ENCODE measurements around the gene MRC2. TPM values are rescaled to one million over a fixed set of nuclear protein-coding genes. Genes with fewer than 3 reads are reported as not detected.
"Not testable (repeated sequence)": the region's sequence is repeated elsewhere in the genome, so short reads cannot be mapped to it uniquely, and the experiment has no call there.

Gene MRC2, protein sequence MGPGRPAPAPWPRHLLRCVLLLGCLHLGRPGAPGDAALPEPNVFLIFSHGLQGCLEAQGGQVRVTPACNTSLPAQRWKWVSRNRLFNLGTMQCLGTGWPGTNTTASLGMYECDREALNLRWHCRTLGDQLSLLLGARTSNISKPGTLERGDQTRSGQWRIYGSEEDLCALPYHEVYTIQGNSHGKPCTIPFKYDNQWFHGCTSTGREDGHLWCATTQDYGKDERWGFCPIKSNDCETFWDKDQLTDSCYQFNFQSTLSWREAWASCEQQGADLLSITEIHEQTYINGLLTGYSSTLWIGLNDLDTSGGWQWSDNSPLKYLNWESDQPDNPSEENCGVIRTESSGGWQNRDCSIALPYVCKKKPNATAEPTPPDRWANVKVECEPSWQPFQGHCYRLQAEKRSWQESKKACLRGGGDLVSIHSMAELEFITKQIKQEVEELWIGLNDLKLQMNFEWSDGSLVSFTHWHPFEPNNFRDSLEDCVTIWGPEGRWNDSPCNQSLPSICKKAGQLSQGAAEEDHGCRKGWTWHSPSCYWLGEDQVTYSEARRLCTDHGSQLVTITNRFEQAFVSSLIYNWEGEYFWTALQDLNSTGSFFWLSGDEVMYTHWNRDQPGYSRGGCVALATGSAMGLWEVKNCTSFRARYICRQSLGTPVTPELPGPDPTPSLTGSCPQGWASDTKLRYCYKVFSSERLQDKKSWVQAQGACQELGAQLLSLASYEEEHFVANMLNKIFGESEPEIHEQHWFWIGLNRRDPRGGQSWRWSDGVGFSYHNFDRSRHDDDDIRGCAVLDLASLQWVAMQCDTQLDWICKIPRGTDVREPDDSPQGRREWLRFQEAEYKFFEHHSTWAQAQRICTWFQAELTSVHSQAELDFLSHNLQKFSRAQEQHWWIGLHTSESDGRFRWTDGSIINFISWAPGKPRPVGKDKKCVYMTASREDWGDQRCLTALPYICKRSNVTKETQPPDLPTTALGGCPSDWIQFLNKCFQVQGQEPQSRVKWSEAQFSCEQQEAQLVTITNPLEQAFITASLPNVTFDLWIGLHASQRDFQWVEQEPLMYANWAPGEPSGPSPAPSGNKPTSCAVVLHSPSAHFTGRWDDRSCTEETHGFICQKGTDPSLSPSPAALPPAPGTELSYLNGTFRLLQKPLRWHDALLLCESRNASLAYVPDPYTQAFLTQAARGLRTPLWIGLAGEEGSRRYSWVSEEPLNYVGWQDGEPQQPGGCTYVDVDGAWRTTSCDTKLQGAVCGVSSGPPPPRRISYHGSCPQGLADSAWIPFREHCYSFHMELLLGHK (N-terminal part only)
- 28.9 TPM for total RNA-seq
- long read RNA-seq, full-length matches to known transcripts = 2 of 62 reads
- long read RNA-seq, partial matches to known transcripts = 57 of 62 reads
- long read RNA-seq, other reads (novel, unspliced or antisense) = 3 of 62 reads

DNA sequence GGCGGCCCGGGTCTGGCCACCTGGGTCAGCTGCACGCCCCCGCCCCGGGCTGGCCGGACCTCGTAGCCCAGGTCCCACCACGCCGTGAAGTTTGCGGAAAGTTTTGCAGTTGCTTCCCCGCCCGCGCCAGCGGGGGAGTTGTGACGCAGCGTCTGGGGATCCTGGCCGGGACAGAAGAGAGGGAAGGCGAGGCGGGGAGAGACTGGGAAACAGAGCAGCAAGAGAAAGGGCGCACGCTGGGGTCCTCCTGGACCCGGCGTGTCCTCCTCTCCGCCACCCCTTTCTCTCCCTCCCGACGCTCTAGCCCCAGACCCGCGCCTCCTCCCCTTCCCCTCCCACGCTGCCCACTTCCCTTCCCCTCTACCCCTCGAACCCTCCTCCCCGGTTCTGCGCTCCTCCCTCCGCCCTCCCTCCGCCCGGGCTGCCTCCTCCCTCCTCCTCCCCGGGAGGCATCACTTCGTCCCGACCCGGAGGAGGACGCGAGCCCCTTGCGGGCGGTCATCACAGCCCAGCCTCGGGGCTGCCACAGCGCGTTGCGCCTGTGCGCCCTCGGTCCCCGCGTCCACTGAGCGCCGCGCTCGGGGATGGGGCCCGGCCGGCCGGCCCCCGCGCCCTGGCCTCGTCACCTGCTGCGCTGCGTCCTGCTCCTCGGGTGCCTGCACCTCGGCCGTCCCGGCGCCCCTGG, at the start of gene MRC2:
MRC2 (plus strand) TSS at position 452 of the 685 bp plus-strand sequence; CDS start at position 585, 133 bp downstream.
- intact Hi-C loops (cut with DNase I) = no loop called here

DNA sequence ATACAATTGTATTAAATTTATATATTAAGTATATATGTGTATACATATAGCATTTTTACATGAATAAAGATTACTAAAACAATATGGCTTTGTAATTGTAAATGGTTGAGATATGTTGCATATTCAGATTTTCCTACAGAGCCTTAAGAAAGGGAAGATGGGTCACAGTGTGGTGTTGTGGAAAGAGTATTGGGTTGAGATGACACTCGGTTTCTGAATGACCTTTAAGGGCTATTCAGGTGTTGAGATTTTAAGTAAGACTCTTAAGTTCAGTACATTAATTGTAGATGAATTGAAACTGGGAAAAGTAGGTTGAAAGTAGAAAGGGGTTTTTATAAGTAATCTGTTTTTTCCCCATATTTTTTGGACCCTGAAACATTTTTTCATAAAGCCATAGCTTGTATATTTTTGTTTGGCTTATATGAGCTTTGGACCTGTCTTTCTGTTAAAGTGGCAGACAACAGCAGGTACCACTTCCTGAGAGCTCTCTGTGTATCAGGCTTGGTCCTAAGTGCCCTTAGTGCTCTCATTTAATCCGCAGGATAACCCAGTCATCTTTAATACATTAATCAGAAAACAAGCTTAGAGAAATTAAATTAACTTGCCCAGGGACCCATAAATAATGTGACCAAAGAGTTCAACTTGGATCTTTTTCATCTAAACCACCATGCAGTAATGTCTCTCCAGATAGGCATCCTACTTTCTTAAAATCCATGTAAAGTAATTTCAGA, 48.5 kb upstream of the MRC2 start:
- no peak for DNase-seq (ENCODE audit: low spot score)

More for the DNA sequence above, at the start of gene MRC2:
- DNase-seq (ENCODE audit: low spot score) = peak; percentile 81

DNA sequence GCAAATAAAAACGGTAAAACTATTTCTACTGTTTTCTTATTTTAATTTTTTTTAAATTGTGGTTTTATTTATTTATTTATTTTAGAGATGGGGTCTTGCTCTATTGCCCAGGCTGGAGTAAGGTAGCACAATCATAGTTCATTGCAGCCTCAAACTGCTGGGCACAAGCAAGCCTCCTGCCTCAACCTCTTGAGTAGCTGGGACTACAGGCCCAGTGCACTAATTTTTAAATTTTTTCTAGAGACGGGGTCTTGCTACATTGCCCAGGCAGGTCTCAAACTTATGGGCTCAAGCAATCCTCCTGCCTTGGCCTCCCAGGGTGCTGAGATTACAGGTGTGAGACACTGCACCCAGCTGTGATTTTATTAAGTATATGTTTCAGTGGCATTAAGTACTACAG, 46.5 kb upstream of the MRC2 start:
- no peak for DNase-seq (ENCODE audit: low spot score)
- intact Hi-C loops (cut with DNase I) = no loop called here

More for the DNA sequence above, 48.5 kb upstream of the MRC2 start:
- intact Hi-C loops (cut with DNase I) = no loop called here

DNA sequence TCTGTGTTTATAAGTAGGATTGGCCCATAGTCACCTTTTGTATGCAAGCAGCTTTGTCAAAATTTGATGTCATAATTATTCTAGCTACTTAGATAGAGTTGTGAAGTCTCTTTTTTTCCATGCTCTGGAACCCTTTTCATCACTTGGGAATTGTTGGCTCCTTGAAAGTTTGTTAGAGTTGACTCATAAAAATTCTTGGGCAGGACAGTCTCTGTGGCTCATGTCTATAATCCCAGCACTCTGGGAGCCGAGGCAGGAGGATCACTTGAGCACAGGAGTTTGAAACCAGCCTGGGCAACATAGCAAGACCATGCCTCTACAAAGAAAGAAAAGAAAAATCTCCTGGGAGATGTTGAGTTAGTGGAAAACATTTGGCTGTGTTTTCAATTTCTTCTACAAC, 45.7 kb upstream of the MRC2 start:
- intact Hi-C loops (cut with DNase I) = no loop called here
- DNase-seq (ENCODE audit: low spot score) = no peak

DNA sequence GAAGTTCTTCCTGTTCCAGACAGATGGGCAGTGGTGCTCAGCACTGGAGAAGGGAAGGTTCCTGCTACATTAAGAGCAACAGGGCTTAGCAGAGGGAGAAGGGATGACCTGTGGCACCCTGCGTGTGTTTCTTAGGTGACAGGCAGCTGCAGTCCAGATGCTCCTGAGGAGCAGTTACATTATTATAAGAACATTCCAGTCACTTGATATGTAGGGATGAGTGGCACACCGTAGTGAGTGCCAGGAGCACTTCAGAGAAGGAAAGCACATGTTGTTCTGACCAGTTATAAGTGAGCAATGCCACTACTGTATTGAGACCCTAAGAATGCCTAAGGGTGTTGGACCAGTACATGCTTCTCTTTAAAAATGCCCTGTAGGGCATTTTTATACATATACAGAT, 39.9 kb upstream of the MRC2 start:
- no peak for DNase-seq (ENCODE audit: low spot score)
- intact Hi-C loops (cut with DNase I) = no loop called here

DNA sequence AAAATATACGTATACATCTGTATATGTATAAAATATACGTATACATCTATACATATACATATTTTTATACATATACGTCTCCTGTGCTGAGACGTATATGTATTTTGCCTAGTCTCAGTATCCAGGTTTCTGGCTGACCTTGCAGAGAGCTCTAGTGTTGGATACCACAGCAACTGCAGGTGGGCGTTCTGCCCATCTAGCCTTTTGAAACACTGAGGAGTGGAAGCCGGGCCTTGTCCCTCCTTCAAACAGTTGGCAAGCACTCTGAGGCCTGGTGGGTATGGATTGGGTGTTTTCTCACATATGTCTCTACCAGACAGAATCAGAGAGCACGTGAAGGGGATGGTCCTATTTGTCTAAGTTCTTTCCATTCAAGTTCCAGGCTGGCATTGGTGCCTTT, 39.4 kb upstream of the MRC2 start:
- no peak for DNase-seq (ENCODE audit: low spot score)
- intact Hi-C loops (cut with DNase I) = no loop called here

DNA sequence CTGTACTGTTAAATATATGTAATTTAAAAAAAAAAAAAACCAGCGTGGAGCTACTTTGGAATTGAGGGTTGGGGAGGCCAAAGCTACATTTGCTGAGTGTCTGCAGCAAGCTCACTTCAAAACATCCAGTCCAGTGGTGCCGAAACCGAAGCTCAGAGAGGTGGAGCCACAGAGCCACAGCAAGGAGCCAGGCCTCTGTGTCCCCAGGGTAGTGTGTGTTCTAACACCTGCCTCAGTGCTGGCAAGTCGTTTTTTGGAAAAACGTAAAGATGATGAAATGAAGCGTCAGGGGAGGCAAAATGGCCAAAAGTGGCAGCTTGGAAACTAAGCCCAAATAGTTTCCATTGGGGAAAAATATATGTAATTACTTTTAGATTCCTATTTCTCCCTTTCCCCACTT, 36.1 kb upstream of the MRC2 start:
- no peak for DNase-seq (ENCODE audit: low spot score)
- intact Hi-C loops (cut with DNase I) = no loop called here

DNA sequence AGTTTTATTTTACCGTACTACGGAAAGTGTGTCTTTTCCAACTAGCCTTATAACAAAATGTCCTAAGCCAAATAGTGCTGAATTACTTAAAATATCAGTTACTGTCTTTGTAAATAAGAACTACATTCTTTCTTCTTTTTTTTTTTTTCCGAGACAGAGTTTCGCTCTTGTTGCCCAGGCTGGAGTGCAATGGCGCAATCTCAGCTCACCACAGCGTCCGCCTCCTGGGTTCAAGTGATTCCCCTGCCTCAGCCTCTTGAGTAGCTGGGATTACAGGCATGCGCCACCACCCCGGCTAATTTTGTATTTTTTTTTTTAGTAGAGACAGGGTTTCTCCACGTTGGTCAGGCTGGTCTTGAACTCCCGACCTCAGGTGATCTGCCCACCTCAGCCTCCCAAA, 35.6 kb upstream of the MRC2 start:
- DNase-seq (ENCODE audit: low spot score); intact Hi-C loops (cut with DNase I): not testable (repeated sequence)

DNA sequence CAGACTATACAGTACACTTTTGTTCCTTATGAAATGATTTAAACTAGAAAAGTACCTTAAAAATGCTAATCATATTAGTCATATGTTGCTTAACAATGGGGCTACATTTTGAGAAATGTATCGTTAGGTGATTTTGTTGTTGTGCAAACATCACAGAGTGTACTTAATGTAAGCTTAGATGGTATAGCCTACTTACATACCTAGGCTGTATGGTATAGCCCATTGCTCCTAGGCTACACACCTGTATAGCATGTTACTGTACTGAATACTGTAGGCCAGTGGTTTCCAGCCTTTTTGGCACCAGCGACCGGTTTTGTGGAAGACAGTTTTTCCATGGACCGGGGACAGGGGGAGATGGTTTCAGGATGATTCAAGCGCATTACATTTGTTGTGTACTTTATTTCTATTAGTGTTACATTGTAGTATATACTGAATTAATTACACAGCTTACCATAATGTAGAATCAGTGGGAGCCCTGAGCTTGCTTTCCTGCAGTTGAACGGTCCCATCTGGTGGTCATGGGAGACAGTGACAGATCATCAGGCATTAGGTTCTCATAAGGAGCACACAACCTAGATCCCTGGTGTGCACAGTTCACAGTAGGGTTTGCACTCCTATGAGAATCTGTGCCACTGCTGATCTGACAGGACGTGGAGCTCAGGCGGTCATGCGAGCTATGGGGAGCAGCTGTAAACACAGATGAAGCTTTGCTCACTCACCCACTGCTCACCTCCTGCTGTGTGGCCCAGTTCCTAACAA, 35.0 kb upstream of the MRC2 start:
- DNase-seq (ENCODE audit: low spot score) = no peak
- intact Hi-C loops (cut with DNase I) = no loop called here

DNA sequence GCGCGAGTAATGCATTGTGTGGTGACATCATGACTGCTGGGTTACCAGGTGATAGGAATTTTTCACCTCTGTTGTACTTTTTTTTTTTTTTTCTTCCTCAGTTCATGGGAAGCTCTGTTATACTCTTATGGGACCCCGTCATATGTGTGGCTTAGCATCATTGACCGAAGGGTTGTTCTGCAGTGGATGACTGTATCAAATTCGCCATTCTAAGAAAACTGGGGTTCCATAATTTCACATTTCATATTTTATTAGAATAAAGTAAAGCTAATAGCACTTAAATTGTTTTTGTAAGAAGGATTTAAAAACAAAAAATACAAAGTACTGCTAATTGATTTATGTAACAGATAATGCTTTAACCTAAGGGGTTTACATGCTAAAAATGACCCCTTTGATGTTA, 32.0 kb upstream of the MRC2 start:
- DNase-seq (ENCODE audit: low spot score) = no peak
- intact Hi-C loops (cut with DNase I) = no loop called here

DNA sequence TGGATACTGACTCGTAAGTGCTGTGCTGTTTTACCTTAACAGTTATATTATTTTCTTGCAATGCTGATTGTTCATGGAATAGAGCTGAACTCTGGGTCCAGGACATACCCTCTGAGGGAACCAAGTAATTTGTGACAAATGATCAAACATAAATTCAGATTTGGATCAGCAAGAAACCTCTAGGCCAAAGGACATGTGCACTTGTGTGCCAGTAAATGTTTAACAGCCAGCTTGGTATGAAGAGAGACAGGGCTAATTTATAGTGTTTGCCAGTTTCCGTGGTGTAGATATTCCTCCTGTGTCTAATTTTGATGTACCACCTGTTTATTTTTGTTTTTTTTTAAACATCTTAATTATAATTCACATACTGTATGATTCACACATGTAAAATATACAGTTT, 30.8 kb upstream of the MRC2 start:
- intact Hi-C loops (cut with DNase I) = no loop called here
- DNase-seq (ENCODE audit: low spot score) = no peak

DNA sequence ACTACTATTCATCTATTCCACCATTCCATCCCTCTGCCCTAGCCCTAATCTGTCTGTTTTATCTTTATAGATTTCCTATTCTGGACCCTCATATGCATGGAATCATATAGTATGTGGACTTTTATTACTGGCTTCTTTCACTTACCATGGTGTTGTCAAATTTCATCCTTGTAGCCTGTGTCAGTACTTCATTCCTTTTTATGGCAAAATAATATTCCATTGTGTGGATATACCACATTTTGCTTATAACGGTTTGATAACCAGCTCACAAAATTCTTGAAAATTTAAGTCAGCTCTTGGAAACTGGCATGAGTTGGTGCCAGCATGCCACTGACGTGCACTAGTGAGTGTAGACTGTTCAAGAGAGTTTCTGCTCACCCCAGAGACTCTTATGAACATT, 30.3 kb upstream of the MRC2 start:
- intact Hi-C loops (cut with DNase I) = no loop called here
- DNase-seq (ENCODE audit: low spot score) = no peak

DNA sequence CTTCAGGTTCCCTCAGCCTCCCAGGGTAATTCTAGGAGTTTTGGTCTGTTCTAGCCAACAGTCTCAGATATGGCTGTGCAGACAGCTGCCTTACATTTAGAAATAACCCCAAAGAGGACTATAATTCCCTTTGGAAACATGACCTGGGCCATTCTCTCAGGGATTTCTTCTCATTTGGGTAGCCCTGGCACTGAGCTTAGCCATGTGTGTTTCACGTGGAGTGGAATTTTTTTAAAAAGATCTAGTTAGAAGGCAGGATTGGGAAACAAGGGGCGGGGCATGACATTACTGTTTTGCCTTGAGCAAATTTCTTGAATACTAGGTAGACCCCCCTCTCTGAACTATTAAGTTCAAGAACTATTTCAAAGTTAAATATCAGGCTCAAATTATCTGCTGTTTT, 29.6 kb upstream of the MRC2 start:
- intact Hi-C loops (cut with DNase I) = no loop called here
- no peak for DNase-seq (ENCODE audit: low spot score)

DNA sequence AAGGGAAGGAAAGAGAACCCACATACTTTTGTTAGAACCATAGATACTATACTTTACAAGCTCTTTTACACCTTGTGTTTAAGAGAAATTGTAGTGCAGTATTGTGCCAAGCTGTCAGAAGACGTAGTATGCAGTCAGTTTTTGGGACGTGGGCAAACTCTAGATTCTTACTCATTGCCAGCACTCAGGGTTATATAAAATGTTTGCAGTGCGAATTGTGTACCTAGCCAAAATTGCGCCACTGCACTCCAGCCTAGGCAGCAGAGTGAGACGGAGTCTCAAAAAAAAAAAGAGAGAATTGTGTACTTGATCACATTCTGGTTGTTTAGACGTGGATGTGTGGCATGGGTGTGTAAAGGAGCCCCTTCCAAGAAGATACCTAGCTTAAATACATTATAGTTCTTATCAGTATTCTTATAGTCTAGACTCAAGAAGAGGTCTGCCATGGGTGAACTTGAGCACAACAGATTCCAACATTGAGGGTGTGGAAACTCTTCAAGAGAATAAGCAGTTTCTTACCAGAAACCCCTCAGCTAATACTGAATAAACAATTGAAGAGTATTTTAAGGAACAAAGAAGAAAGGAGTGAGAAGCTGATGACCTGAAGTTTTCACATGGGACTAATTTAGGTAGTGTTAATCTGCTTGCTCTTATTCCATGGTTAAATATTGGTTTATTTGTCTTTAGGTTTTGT, 27.4 kb upstream of the MRC2 start:
- no peak for DNase-seq (ENCODE audit: low spot score)
- intact Hi-C loops (cut with DNase I) = no loop called here

DNA sequence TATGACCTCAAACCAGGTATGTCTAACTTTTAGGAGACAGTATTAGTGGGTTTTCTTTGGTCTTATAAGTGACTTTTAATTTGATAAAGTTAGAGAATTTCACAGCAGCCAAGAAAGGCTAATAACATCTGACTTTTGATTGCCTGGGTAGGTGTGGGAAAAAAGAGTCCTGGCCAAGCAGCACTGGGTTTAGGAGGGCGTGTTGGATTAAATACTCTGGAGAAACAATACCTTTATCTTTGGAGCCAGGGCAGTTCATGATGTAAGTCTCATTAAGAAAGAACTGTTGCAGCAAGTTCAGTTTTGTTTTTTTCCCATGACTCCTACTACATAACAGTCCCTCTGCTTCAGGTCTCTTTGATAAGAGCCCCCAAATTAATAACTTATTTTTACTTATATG, 26.7 kb upstream of the MRC2 start:
- DNase-seq (ENCODE audit: low spot score) = no peak
- intact Hi-C loops (cut with DNase I) = no loop called here

DNA sequence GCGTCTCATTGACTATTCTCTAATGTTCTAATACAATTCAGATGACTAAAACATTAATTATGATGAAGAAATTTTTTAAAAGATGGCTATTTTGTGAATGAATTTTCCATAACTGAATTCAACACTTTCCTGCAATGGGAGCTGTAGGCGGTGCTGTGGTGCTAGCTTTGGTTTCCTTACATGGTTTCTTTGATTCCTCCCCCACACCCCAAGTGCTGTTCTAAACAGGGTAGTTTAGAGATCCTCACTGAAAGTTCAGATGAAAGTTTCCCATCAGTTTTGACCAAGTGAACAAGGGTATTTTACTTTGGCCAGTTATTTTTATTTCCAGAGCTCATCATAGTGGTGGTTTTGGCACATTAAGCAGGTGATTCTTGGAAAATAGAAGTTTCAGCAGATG, 26.0 kb upstream of the MRC2 start:
- no peak for DNase-seq (ENCODE audit: low spot score)
- intact Hi-C loops (cut with DNase I) = no loop called here

DNA sequence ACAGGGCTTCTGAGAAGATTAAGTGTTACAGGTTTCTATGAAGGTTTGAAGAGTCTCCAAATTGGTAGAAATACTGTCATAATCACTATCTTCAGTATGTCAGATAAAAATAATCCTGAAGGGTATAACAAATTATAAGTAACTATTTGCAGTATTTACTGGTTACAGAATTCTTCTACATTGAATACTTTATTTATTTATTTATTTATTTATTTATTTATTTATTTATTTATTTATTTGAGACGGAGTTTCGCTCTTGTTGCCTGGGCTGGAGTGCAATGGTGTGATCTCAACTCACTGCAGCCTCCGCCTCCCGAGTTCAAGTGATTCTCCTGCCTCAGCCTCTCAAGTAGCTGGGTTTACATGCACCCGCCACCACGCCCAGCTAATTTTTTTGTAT, 23.7 kb upstream of the MRC2 start:
- DNase-seq (ENCODE audit: low spot score); intact Hi-C loops (cut with DNase I): not testable (repeated sequence)

Measured in cardiac septum (tissue), 1 donor.